Muscle layer of duodenum (tissue), 2 donors: Measurements from ENCODE around the gene LPAR5.

Experiments
- H3K27ac ChIP-seq: one replicate; pipeline ENCODE4 v1.7.0; 2013; ENCODE audit warnings: mild to moderate bottlenecking, low read length
- H3K27me3 ChIP-seq: one replicate; pipeline ENCODE4 v1.7.0; 2013; ENCODE audit warnings: low read depth, mild to moderate bottlenecking, control low read depth, low read length
- H3K36me3 ChIP-seq, 2 donors: one replicate each; pipeline ENCODE4 v1.7.0; 2013; ENCODE audit warnings: low read length in 2 of 2, control low read depth in 1 of 2, mild to moderate bottlenecking in 1 of 2; ENCODE audit not compliant: insufficient read depth in 2 of 2, control insufficient read depth in 1 of 2
- H3K4me1 ChIP-seq, 2 donors: one replicate each; pipeline ENCODE4 v1.7.0; 2013; ENCODE audit warnings: low read length in 2 of 2, mild to moderate bottlenecking in 2 of 2, control low read depth in 1 of 2, moderate library complexity in 1 of 2; ENCODE audit not compliant: insufficient read depth in 2 of 2, control insufficient read depth in 1 of 2
- H3K4me3 ChIP-seq, 2 donors: one replicate each; pipeline ENCODE4 v1.7.0; 2013; ENCODE audit warnings: low read length in 2 of 2, low read depth in 1 of 2, mild to moderate bottlenecking in 1 of 2
- H3K9me3 ChIP-seq, 2 donors: one replicate each; pipeline ENCODE4 v1.7.0; 2013; ENCODE audit warnings: low read length in 2 of 2, control low read depth in 1 of 2, mild to moderate bottlenecking in 1 of 2; ENCODE audit not compliant: control insufficient read depth in 1 of 2
- donor health status: healthy.

LPAR5 gene

DNA sequence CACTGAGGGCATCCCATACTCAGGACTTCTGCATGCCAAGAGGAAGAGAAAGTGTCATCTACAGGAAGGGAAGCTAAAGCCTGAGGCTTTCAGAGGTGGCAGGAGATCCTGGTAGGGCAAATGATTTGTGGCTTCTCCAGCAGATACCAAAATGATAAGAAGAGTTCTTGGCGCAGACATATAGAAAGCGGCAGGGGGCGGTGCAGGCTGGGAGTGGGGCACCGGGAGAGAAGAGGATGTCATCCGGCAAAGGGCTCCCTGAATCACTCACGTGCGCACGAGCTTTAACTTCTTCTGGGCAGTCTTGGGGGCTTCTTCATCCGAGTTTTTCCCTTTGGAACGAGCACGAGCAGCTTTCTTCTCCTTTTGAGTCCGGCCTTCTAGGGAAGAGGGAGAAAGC is 16.6 kb upstream of the LPAR5 start:
- H3K4me3 ChIP-seq: no peak overlapping the region
- no peaks in the 10 kb centered on the region for H3K9me3 ChIP-seq
- no peak overlapping the region for H3K27ac ChIP-seq
- H3K36me3 ChIP-seq: peaks cover 36 to 63% of the 10 kb centered on the region in 2 donors
- no peaks in the 10 kb centered on the region for H3K27me3 ChIP-seq
- no peaks in the 10 kb centered on the region for H3K4me1 ChIP-seq

DNA sequence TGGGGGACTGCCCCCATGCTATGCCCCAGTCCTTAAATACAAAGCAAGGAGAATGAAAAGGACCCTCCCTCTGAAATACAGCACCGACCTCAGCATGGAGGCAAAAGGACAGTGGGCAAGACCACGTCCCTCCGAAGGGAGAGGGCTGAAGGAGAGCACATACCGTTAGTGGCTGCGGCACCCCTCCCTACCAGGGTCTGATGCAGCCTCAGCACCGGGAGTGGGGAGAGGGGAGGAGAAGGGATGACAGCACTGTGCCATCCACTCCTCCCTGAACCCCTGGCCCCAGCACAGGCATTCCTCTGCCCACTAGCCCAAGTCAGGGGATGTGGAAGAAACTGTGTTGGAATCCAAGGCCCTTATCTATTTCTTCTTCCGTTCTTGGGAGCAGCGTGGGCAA is 15.1 kb upstream of the LPAR5 start:
- Histone ChIP-seq H3K27ac (no peak overlapping the region), H3K9me3 (no peaks in the 10 kb centered on the region), H3K36me3 (peaks cover 35 to 51% of the 10 kb centered on the region in 2 donors)

DNA sequence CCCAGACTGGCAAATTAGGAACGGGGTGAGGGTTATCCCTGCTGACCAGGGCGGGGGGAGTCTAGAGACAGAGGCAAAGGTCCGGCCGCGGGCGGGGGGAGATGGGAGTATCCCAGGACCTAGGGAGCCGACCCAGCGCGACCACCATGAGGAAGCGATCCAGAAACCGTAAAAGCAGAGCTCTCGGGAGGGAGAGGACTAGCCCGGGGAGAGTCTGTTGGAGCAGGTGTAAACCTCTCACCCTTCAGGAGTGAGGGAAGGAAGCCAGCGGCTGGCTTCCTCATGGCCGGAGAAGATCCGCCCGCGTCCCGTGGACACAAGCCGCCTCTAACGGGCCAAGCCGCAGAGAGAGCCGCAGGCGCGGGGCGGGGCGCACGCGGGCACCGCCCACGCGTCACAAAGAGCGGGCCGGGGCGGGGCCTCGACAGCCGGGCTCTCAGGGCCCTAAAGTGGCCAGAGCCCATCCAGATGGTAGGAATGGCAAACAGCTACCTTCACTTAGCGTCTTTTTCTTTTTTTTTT is 11.4 kb upstream of the LPAR5 start, which contains the start of gene ACRBP:
Gene ACRBP, minus strand, starts transcription at position 350 of the 522 bp plus-strand sequence. Its CDS starts 66 bp downstream, at position 284.
- peaks cover 14 to 27% of the 10 kb centered on the region in 2 donors for H3K36me3 ChIP-seq
- H3K4me1 ChIP-seq: peaks cover 0 to 5% of the 10 kb centered on the region in 2 donors
- H3K27ac ChIP-seq: peak within 1 kb of the TSS; percentile 60
- H3K27me3 ChIP-seq: no peaks in the 10 kb centered on the region
- H3K4me3 ChIP-seq: peak within 1 kb of the TSS; percentile 61 to 62
- no peaks in the 10 kb centered on the region for H3K9me3 ChIP-seq

More for the DNA sequence above, 15.1 kb upstream of the LPAR5 start:
- Histone ChIP-seq H3K4me3 (no peak overlapping the region), H3K4me1 (peaks cover 0 to 5% of the 10 kb centered on the region in 2 donors), H3K27me3 (no peaks in the 10 kb centered on the region)

DNA sequence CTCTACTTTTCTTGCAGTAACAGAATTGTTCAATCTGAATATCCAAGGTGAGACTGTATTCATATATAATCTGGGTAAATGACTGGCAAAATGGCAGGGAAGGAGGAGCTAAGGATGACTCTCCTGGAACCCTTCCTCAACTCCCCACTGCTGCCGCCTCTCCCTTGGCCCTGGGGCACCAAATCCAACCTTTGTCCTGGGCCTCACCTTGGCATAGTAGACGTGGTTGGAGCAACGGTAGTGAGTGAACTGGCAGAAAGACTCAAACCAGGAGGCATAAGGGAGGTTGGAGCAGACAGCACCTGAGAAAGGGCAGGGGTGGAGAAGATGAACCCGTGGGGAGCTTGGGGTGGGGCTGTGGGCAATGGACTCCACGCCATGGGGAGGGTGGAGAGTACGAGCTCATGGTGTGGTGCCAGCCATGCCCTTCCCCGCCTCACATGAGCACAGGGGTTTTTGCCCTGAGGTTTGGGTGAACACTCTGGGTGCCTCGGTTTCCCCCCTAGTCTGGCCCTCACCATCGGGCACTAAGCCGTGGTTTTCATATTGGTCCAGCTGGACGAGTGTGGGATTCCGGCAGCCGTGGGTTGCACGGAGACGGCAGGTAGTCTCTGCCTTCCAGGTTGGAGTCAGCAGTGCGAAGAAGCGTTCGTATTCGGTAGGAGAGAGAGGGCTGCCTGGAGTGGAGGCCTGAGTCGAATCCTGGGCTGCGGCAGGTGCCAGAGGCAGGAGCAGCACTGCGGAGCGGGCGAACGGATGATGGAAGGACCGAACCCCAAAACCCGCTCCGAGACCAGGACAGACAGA is 10.7 kb upstream of the LPAR5 start:
- peaks cover 12 to 23% of the 10 kb centered on the region in 2 donors for H3K36me3 ChIP-seq
- H3K27ac ChIP-seq: peak overlapping the region; percentile 60
- H3K27me3 ChIP-seq: no peaks in the 10 kb centered on the region
- H3K9me3 ChIP-seq: no peaks in the 10 kb centered on the region
- peaks cover 0 to 5% of the 10 kb centered on the region in 2 donors for H3K4me1 ChIP-seq
- peak overlapping the region; percentile 61 to 62 for H3K4me3 ChIP-seq

DNA sequence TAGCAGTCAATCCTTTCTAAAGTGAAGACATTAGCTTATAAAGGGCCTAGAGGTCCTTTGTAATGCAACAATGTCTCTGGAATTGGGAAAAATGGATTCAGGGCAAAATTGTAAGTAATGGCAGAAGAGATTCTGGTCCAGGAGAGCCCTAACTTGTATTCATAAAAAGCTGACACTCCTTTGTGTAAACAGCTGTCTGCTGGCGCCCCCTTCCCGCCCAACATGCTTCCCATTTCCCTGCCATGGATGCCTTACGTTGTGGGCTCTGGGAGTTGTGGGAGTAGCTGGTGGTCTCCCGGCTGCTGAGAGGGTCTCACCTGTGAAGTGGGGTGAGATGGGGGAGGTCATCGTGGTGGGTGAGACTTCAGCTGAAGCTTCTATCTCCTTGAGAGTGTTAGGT is 9.1 kb upstream of the LPAR5 start:
- H3K27ac ChIP-seq: no peak overlapping the region
- H3K4me1 ChIP-seq: peaks cover 0 to 5% of the 10 kb centered on the region in 2 donors
- H3K9me3 ChIP-seq: no peaks in the 10 kb centered on the region
- H3K36me3 ChIP-seq: peaks cover 0 to 7% of the 10 kb centered on the region in 2 donors
- H3K27me3 ChIP-seq: no peaks in the 10 kb centered on the region
- H3K4me3 ChIP-seq: no peak overlapping the region

DNA sequence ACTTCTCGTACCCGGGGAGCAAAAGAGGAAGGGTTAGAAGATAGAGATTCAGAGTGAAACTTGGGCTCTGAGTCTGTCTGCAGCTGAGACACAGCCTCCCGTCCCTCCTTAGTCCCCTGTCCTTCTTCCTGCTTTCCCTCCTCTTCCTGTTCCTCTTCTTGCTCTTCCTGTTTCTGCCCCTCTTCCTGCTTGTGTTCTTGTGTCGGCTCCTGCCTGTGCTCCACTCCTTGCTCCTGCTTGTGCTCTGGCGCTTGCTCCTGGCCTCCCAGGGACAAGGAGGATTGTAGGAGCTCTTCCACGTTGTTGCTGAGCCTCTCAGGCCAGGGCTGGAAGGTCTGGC is 8.5 kb upstream of the LPAR5 start:
- H3K4me3 ChIP-seq: no peak overlapping the region
- no peaks in the 10 kb centered on the region for H3K27me3 ChIP-seq
- H3K9me3 ChIP-seq: no peaks in the 10 kb centered on the region
- H3K27ac ChIP-seq: no peak overlapping the region
- peaks cover 0 to 7% of the 10 kb centered on the region in 2 donors for H3K36me3 ChIP-seq
- peaks cover 0 to 5% of the 10 kb centered on the region in 2 donors for H3K4me1 ChIP-seq

DNA sequence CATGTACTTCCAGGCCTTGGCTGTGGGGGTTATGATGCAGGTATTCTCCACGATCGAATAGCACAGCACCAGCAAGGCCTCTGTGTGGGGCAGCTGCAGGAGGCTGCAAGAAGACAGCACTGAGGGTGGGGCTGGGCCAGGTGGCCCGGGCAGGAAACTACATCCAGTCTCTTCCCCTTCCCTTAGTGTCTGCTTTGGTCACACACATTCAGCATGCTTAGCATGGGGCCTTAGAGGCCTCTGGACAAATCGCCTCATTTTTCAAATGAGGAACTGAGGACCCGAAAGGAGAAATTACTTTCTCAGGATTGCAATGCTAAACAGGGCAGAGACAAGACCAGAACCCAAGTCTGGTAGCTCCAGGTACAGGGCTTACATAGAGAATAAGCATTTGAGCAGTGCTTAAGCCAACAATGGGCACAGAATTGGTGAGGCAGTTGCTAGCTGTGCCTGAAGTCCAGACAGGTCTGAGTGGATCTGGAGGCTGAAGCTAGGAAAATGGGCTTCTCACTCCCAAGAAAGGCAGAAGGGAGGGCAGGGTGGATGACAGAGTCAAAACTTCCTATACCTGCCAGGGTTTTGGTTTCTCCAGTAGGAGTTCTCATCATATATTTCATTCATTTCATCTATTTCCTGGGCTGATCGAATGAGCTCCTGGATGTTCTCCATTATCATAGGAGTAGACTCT is 8.0 kb upstream of the LPAR5 start:
- Histone ChIP-seq H3K27ac (no peak overlapping the region), H3K4me1 (peaks cover 0 to 5% of the 10 kb centered on the region in 2 donors), H3K4me3 (no peak overlapping the region), H3K27me3 (no peaks in the 10 kb centered on the region), H3K36me3 (peaks cover 0 to 7% of the 10 kb centered on the region in 2 donors), H3K9me3 (no peaks in the 10 kb centered on the region)

DNA sequence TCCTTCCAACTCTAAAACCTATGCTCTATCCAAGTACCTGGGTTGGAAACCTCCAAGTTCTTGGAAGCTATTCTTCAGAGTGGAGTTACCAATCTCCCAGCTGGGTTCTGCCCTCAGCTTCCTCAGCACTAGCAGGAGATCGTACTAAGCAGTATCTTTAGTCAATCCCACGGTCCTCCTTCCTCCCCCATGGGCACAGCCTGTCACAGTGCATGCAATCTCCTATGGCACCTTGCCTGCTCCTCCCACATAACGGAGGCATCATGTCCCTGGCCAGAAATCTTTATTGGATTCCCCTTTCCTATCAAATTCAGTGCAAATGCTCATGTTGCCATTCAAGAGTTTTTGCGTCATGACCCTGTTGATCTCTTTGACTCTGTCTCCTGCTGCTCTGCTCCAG is 5.4 kb upstream of the LPAR5 start:
- Histone ChIP-seq H3K9me3 (no peaks in the 10 kb centered on the region), H3K4me1 (no peaks in the 10 kb centered on the region), H3K27ac (no peak overlapping the region), H3K4me3 (no peak overlapping the region), H3K27me3 (no peaks in the 10 kb centered on the region), H3K36me3 (no peaks in the 10 kb centered on the region)

DNA sequence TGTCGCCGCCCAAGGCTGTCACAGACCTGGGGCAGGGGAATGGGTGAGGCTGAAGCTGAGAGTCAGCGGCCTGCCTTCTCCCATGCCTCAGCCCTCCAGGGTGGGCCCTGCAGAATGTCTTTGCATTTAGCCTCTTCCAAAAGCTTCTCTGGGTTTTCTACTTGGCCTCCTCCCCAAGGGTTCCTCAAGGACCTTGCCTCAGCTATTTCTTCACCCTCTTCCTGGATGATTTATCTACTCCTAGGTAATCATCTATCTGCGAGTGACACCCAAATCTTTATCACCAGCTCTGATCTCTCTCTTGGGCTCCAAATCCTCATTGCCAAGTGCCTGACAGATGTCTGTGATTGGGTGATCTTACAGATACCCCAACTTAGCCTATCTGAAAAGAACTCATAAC is 4.7 kb upstream of the LPAR5 start:
- no peaks in the 10 kb centered on the region for H3K27me3 ChIP-seq
- H3K4me3 ChIP-seq: no peak overlapping the region
- no peak overlapping the region for H3K27ac ChIP-seq
- peaks cover 0 to under 1% of the 10 kb centered on the region in 2 donors for H3K4me1 ChIP-seq
- H3K9me3 ChIP-seq: no peaks in the 10 kb centered on the region
- H3K36me3 ChIP-seq: no peaks in the 10 kb centered on the region

DNA sequence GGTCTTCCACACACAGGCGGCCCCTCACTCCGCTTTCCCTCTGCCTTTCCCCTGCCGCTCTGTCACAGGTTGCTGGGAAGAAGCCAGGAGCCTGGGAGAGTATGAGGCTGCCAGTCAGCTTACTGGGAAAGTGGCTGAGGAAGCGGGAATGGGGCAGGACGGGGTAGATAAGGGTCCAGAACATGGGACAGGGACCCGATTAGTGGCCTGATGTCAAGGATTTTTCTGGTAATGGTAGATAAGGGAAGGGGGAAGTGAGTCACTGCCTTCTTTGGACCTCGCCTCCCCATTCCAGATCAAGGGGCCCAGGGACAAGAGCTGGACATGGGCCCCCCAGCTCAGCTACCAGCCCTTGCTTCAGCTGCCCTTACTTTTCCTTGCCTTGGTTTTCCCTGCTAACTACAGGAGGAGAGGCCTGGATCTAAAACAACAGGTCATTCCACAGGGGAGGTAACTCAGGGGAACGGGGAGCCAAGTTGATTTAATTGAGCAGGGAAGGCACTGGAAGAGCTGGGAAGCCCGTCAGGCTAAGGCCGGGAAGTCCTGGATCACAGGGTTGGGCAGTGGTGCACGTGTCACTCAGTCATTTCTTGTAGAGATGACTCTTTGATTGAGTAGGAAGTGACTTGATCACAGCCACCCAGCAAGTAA is 3.5 kb upstream of the LPAR5 start:
- peaks cover 0 to 5% of the 10 kb centered on the region in 2 donors for H3K4me1 ChIP-seq
- H3K4me3 ChIP-seq: no peak overlapping the region
- no peaks in the 10 kb centered on the region for H3K36me3 ChIP-seq
- no peak overlapping the region for H3K27ac ChIP-seq
- no peaks in the 10 kb centered on the region for H3K9me3 ChIP-seq
- H3K27me3 ChIP-seq: no peaks in the 10 kb centered on the region

DNA sequence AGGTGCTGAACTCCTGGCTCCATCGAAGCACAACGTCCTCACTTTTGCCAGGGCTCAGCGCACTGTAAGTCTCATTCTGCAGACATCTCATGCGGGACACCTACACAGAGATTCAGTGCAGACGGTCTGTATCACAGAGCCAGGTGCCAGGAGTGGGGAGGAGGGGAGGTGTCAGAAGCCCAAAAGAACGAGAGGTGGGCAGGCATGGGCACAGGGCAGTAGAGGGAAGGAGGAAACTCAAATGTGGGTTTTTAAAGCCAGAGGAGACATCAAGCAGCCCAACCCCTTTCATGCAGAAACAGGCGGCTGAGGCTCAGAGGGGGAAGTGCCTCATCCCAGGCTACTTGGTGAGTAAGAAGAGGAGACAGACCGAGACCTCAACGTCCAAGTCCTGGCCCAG is 2.5 kb upstream of the LPAR5 start:
- no peak overlapping the region for H3K4me3 ChIP-seq
- no peak overlapping the region for H3K27ac ChIP-seq
- no peaks in the 10 kb centered on the region for H3K36me3 ChIP-seq
- no peaks in the 10 kb centered on the region for H3K27me3 ChIP-seq
- no peaks in the 10 kb centered on the region for H3K9me3 ChIP-seq
- H3K4me1 ChIP-seq: peaks cover 1 to 5% of the 10 kb centered on the region in 2 donors
